Endothelial cell of umbilical vein (primary cell): ENCODE results near the gene RTBDN. TPM values are rescaled to one million over a fixed set of nuclear protein-coding genes. Genes with fewer than 3 reads are reported as not detected.

Experiments used
- BruUV-seq: library from RNA; stranded (reverse); fragments of 400-500 nt; replicated peaks from 2 replicates; lab custom pipeline; 2021; lab: Mats Ljungman, UMichigan
- CTCF ChIA-PET: fragments of 300-600, 350-600 bp; sonication (Branson Sonifier 250); formaldehyde crosslinking; loops from one replicate; lab custom pipeline; 2021; ENCODE audit warnings: antibody characterized with exemption, inconsistent platforms; lab: Charles Lee
- POLR2A ChIA-PET: fragments of 300-600, 350-600 bp; sonication (Branson Sonifier 250); formaldehyde crosslinking; loops from one replicate; lab custom pipeline; 2021; ENCODE audit warnings: antibody characterized with exemption, inconsistent platforms; lab: Charles Lee
- DNase-seq: peaks from one replicate; pipeline ENCODE4 v3.0.0-alpha.2; 2011; ENCODE audit warnings: low read depth, low spot score
- FAIRE-seq: peaks from 2 replicates; lab custom pipeline; 2011; peaks lifted over from hg19 to GRCh38; lab: Jason Lieb, UNC
- H2AFZ ChIP-seq: 2 replicates; pipeline ENCODE4 v1.6.0; 2012; ENCODE audit warnings: low read depth, low read length, control low read depth, inconsistent platforms
- H3K27ac ChIP-seq: 2 replicates; pipeline ENCODE4 v1.5.1; 2011; ENCODE audit warnings: low read depth, mild to moderate bottlenecking, control low read depth, low read length, moderate library complexity; ENCODE audit not compliant: insufficient read depth
- H3K27me3 ChIP-seq, 2 experiments: 2 replicates each; pipeline versions ENCODE4 v1.6.0 to v1.6.1; 2011; ENCODE audit warnings: low read length in 2 of 2, mixed read lengths in 1 of 2; ENCODE audit not compliant: control insufficient read depth in 2 of 2, insufficient read depth in 2 of 2
- H3K36me3 ChIP-seq, 2 experiments: 2 replicates in 1 of 2; 3 replicates in 1 of 2; pipeline ENCODE4 v1.5.1; 2011; ENCODE audit warnings: low read length in 2 of 2, mild to moderate bottlenecking in 1 of 2, moderate library complexity in 1 of 2; ENCODE audit not compliant: control insufficient read depth in 2 of 2, insufficient read depth in 2 of 2; ENCODE audit errors: extremely low read depth in 1 of 2
- H3K4me1 ChIP-seq: 3 replicates; pipeline ENCODE4 v1.5.1; 2011; ENCODE audit warnings: mild to moderate bottlenecking, low read length; ENCODE audit not compliant: control insufficient read depth, insufficient read depth; ENCODE audit errors: extremely low read depth
- H3K4me2 ChIP-seq: 2 replicates; pipeline ENCODE4 v1.6.1; 2011; ENCODE audit warnings: low read length, control low read depth, mixed read lengths; ENCODE audit not compliant: insufficient read depth
- H3K4me3 ChIP-seq, 3 experiments: fragments of 200-600 bp in 1 of 3; sonication (generic), shearing (Covaris generic) in 1 of 3; replicated peaks in 1 of 3; 2 replicates each; pipeline ENCODE4 v1.5.1; 2011 to 2016; ENCODE audit warnings: control low read depth in 3 of 3, low read length in 3 of 3, mild to moderate bottlenecking in 2 of 3, inconsistent platforms in 1 of 3, low read depth in 1 of 3, moderate library complexity in 1 of 3; ENCODE audit not compliant: insufficient read depth in 1 of 3
- H3K79me2 ChIP-seq: 2 replicates; pipeline ENCODE4 v1.6.0; 2012; ENCODE audit warnings: low read length, inconsistent platforms; ENCODE audit not compliant: control insufficient read depth, insufficient read depth
- H3K9ac ChIP-seq: replicated peaks from 2 replicates; pipeline ENCODE3; 2011; ENCODE audit warnings: low read length, control low read depth; ENCODE audit not compliant: insufficient read depth; ENCODE audit errors: extremely low read depth
- H3K9me1 ChIP-seq: replicated peaks from 3 replicates; pipeline ENCODE4 v1.6.0; 2011; ENCODE audit warnings: mild to moderate bottlenecking, low read length; ENCODE audit not compliant: control insufficient read depth, insufficient read depth; ENCODE audit errors: extremely low read depth
- H3K9me3 ChIP-seq: replicated peaks from 2 replicates; pipeline ENCODE4 v1.5.1; 2012; ENCODE audit warnings: low read length, inconsistent platforms; ENCODE audit not compliant: control insufficient read depth, insufficient read depth
- H4K20me1 ChIP-seq: replicated peaks from 2 replicates; pipeline ENCODE3; 2011; ENCODE audit warnings: mild to moderate bottlenecking, low read length; ENCODE audit not compliant: control insufficient read depth, insufficient read depth; ENCODE audit errors: extremely low read depth
- EZH2 ChIP-seq: IDR thresholded peaks from 2 replicates; pipeline ENCODE4 v1.6.1; 2012; ENCODE audit warnings: borderline replicate concordance, low read depth, mild to moderate bottlenecking, moderate library complexity, low read length, inconsistent platforms; ENCODE audit not compliant: severe bottlenecking
- FOS ChIP-seq: IDR thresholded peaks from 2 replicates; pipeline ENCODE4 v1.6.1; 2011; ENCODE audit warnings: mild to moderate bottlenecking, low read length, moderate library complexity, borderline replicate concordance; ENCODE audit not compliant: insufficient read depth
- GATA2 ChIP-seq: IDR thresholded peaks from 2 replicates; pipeline ENCODE4 v1.7.0; 2011; ENCODE audit warnings: low read depth, mild to moderate bottlenecking, moderate library complexity, mixed read lengths, low read length; ENCODE audit not compliant: insufficient read length, insufficient read depth
- JUN ChIP-seq: IDR thresholded peaks from 2 replicates; pipeline ENCODE4 v1.6.1; 2011; ENCODE audit warnings: borderline replicate concordance, low read depth; ENCODE audit not compliant: insufficient read length, insufficient read depth
- MYC ChIP-seq: IDR thresholded peaks from one replicate; pipeline ENCODE4 v1.6.1; 2011; ENCODE audit warnings: mild to moderate bottlenecking, low read depth, low read length
- POLR2A ChIP-seq: IDR thresholded peaks from 2 replicates; pipeline ENCODE4 v1.6.1; 2012; ENCODE audit warnings: low read depth, mild to moderate bottlenecking, control low read depth, low read length
- POLR2AphosphoS5 ChIP-seq: IDR thresholded peaks from 2 replicates; pipeline ENCODE4 v1.6.1; 2012; ENCODE audit warnings: low read depth, mild to moderate bottlenecking, control low read depth, low read length, moderate library complexity; ENCODE audit not compliant: insufficient read depth
- dilution Hi-C: fragments of 300-500 bp; cut with MboI; formaldehyde crosslinking; loops from one replicate; pipeline ENCODE4 v1.15.0; 2019; ENCODE audit warnings: low sequenced_read_pairs; ENCODE audit not compliant: extremely low pct_ligation_motif_present
- intact Hi-C: fragments of 100-400 bp; cut with micrococcal nuclease; formaldehyde crosslinking; loops from one replicate; pipeline ENCODE4 v1.10.0; 2022
- polyA plus RNA-seq, 4 experiments: library from polyadenylated mRNA; depleted of rRNA in 3 of 4; stranded (reverse) in 3 of 4; unstranded in 1 of 4; fragments of >200 nt; gene quantifications; 2 replicates each; pipeline versions ENCODE4 v1.2.1 to v1.2.3, GENCODE V29; 2011 to 2012; ENCODE audit warnings: missing spikeins in 1 of 4
- total RNA-seq: library from RNA; stranded (reverse); gene quantifications from 2 replicates; pipeline ENCODE4 v1.2.3, GENCODE V29; 2021
- TF ChIP-seq, protein P1 (sequence below), 2 donors: IDR thresholded peaks; 1 replicate in 1 of 2; 2 replicates in 1 of 2; pipeline ENCODE4 v1.5.1; 2011; ENCODE audit warnings: low read length in 2 of 2, mild to moderate bottlenecking in 2 of 2, moderate library complexity in 2 of 2, control low read depth in 1 of 2, inconsistent platforms in 1 of 2, low read depth in 1 of 2; ENCODE audit not compliant: insufficient read depth in 1 of 2; ENCODE audit errors: extremely low read depth in 1 of 2
- TF ChIP-seq, protein P2 (sequence below): IDR thresholded peaks from 2 replicates; pipeline ENCODE4 v1.6.1; 2011; ENCODE audit not compliant: insufficient read depth, insufficient read length

The RTBDN gene
- total and polyA plus RNA-seq, 2 donors (not counting 3 experiments of a cell fraction or from before 2014, with no cell fraction given): not detected

DNA sequence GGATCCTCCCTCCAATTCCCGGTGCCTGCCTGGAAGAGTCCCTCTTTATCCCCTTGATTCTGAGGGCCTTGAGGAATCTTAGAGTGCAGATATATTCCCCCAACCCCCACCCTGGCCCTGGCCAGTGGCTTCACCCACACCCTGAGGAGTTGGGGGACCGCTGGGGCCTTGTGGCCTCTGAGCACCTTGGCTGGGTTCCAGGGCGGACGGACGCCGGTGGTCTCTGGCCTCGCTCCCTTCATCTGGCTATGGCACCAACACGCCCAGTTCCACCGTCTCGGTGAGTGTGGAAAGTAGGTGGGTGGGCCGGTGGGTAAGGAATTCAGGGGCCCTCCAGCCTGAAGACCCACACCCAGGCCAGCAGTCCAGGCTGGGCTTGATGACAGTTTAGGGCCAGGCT is 8.9 kb upstream of the RTBDN start:
- no peak for TF ChIP-seq MYC
- no peak for TF ChIP-seq POLR2A
- no peak for TF ChIP-seq GATA2
- no peak for TF ChIP-seq EZH2
- no peak for TF ChIP-seq JUN
- TF ChIP-seq, protein P1, sequence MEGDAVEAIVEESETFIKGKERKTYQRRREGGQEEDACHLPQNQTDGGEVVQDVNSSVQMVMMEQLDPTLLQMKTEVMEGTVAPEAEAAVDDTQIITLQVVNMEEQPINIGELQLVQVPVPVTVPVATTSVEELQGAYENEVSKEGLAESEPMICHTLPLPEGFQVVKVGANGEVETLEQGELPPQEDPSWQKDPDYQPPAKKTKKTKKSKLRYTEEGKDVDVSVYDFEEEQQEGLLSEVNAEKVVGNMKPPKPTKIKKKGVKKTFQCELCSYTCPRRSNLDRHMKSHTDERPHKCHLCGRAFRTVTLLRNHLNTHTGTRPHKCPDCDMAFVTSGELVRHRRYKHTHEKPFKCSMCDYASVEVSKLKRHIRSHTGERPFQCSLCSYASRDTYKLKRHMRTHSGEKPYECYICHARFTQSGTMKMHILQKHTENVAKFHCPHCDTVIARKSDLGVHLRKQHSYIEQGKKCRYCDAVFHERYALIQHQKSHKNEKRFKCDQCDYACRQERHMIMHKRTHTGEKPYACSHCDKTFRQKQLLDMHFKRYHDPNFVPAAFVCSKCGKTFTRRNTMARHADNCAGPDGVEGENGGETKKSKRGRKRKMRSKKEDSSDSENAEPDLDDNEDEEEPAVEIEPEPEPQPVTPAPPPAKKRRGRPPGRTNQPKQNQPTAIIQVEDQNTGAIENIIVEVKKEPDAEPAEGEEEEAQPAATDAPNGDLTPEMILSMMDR (IDR thresholded peaks at IDR 0.05; ENCODE audit: extremely low read depth in 1 of 2, insufficient read depth in 1 of 2, low read depth in 1 of 2, low read length in 2 of 2): no peak
- no peak for TF ChIP-seq POLR2AphosphoS5
- TF ChIP-seq, protein P2, sequence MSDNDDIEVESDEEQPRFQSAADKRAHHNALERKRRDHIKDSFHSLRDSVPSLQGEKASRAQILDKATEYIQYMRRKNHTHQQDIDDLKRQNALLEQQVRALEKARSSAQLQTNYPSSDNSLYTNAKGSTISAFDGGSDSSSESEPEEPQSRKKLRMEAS: no peak
- TF ChIP-seq FOS: no peak
- BruUV-seq: no TSS peak
- Histone ChIP-seq H3K36me3 (no peaks in the 10 kb centered on the region), H3K9me1 (no peaks in the 10 kb centered on the region), H3K27ac (no peak overlapping the region), H3K9ac (no peak overlapping the region), H3K9me3 (no peaks in the 10 kb centered on the region), H3K27me3 (peaks cover 17 to 22% of the 10 kb centered on the region in 2 experiments), H2AFZ (no peak overlapping the region), H3K4me3 (no peak overlapping the region), H3K4me2 (no peak overlapping the region), H3K79me2 (no peaks in the 10 kb centered on the region), H4K20me1 (no peaks in the 10 kb centered on the region), H3K4me1 (peaks cover 2% of the 10 kb centered on the region)
- intact Hi-C loops: no loop called here
- CTCF ChIA-PET: interaction anchor here (1.7 kb wide), 1 partner anchor 9 kb away, joined by 5 read pairs; the partner anchor contains the start of gene RTBDN
- DNase-seq: no peak
- FAIRE-seq: no peak
- POLR2A ChIA-PET: no interaction called here
- dilution Hi-C loops: no loop called here
